Calu3 (cell line): ENCODE measurements around the gene TDRD10. TPM values are rescaled to one million over a fixed set of nuclear protein-coding genes. Genes with fewer than 3 reads are reported as not detected.
A peak's percentile ranks its signal among the peaks of the same experiment; 100 is the strongest.

Experiments used
- Bru-seq: library from RNA; stranded (reverse); fragments of 400-500 nt; gene quantifications from one replicate; lab custom pipeline; 2021; lab: Mats Ljungman, UMichigan
- BruChase-seq, 2 experiments: library from RNA; stranded (reverse); fragments of 400-500 nt; gene quantifications; one replicate each; lab custom pipeline; 2021; lab: Mats Ljungman, UMichigan
- BruUV-seq: library from RNA; stranded (reverse); fragments of 400-500 nt; replicated peaks from 2 replicates; lab custom pipeline; 2021; lab: Mats Ljungman, UMichigan
- CTCF ChIA-PET: fragments of 300-600 bp; sonication (Branson Sonifier 250); formaldehyde crosslinking; loops from one replicate; lab custom pipeline; 2022; ENCODE audit warnings: antibody characterized with exemption; lab: Charles Lee
- DNase-seq: peaks from one replicate; pipeline ENCODE4 v3.0.0; 2022
- H3K27ac Mint-ChIP-seq: one replicate; pipeline ENCODE4 v1.8.0; 2022; ENCODE audit warnings: mixed read lengths; ENCODE audit not compliant: unreplicated experiment
- H3K27me3 Mint-ChIP-seq: one replicate; pipeline ENCODE4 v1.8.0; 2022; ENCODE audit warnings: mixed read lengths; ENCODE audit not compliant: unreplicated experiment
- H3K36me3 Mint-ChIP-seq: one replicate; pipeline ENCODE4 v1.8.0; 2022; ENCODE audit warnings: mild to moderate bottlenecking, moderate library complexity, mixed read lengths; ENCODE audit not compliant: insufficient read depth, unreplicated experiment
- H3K4me1 Mint-ChIP-seq: one replicate; pipeline ENCODE4 v1.8.0; 2022; ENCODE audit warnings: mild to moderate bottlenecking, low read depth, mixed read lengths; ENCODE audit not compliant: unreplicated experiment
- H3K4me3 Mint-ChIP-seq: one replicate; pipeline ENCODE4 v1.8.0; 2022; ENCODE audit warnings: mild to moderate bottlenecking, low read depth, moderate library complexity, mixed read lengths; ENCODE audit not compliant: unreplicated experiment
- H3K9me3 Mint-ChIP-seq: one replicate; pipeline ENCODE4 v1.8.0; 2022; ENCODE audit warnings: low read depth, mixed read lengths; ENCODE audit not compliant: unreplicated experiment
- CTCF ChIP-seq: fragments of 200-600 bp; IDR thresholded peaks from one replicate; pipeline ENCODE4 v1.8.0; 2022; ENCODE audit warnings: antibody characterized with exemption; ENCODE audit not compliant: unreplicated experiment
- intact Hi-C: fragments of 100-400 bp; cut with micrococcal nuclease; formaldehyde crosslinking; loops from one replicate; pipeline ENCODE4 v1.10.0; 2022; ENCODE audit not compliant: unreplicated experiment
- long read RNA-seq: library from polyadenylated mRNA; stranded (forward); transcript quantifications from one replicate; pipeline ENCODE4 v2.0.0, GENCODE V29; 2022
- total RNA-seq: library from RNA; stranded (reverse); gene quantifications from 2 replicates; pipeline ENCODE4 v1.2.3, GENCODE V29; 2022

The TDRD10 gene
- not detected in 2 replicates for total RNA-seq
- Bru-seq, nascent RNA, result not detected
- not detected for BruChase-seq, experiment 1, labeled RNA remaining after a 6-hour chase
- percentile 2 among the genes with signal in this experiment for BruChase-seq, experiment 2, labeled RNA remaining after a 2-hour chase
- long read RNA-seq, result 0 reads

GRCh38 chr1:154502066-154502743 lies at the start of gene TDRD10, which contains the start of gene SHE:
TDRD10 (plus strand) TSS chr1:154502219; CDS start chr1:154506904, 4,685 bp downstream.
SHE (minus strand) TSS chr1:154502412; CDS start chr1:154502026, 386 bp downstream.
- H3K4me3 Mint-ChIP-seq, result peak within 1 kb of the TSS; percentile 50
- TF ChIP-seq CTCF, result no peak
- H3K9me3 Mint-ChIP-seq, result no peaks in the 10 kb centered on the region
- H3K27me3 Mint-ChIP-seq, result peaks cover 80% of the 10 kb centered on the region
- CTCF ChIA-PET, result no interaction called here
- no peaks in the 10 kb centered on the region for H3K4me1 Mint-ChIP-seq
- intact Hi-C loops, result no loop called here
- BruUV-seq, result no TSS peak
- no peaks in the 10 kb centered on the region for H3K36me3 Mint-ChIP-seq
- H3K27ac Mint-ChIP-seq, result no peak within 1 kb of the TSS
- no peak for DNase-seq

- CTCF ChIA-PET, result no interaction called here
- Mint-ChIP-seq H3K4me3 (no peak overlapping the region), H3K27me3 (no peaks in the 10 kb centered on the region), H3K36me3 (no peaks in the 10 kb centered on the region), H3K4me1 (peaks cover 15% of the 10 kb centered on the region), H3K9me3 (no peaks in the 10 kb centered on the region), H3K27ac (no peak overlapping the region)
- no peak for DNase-seq
- BruUV-seq, result no TSS peak
- intact Hi-C loops, result no loop called here
- no peak for TF ChIP-seq CTCF
Observed at GRCh38 chr1:154453161-154453560, 48.9 kb upstream of the TDRD10 start.

- no TSS peak for BruUV-seq
- Mint-ChIP-seq H3K4me1 (peaks cover 15% of the 10 kb centered on the region), H3K27me3 (no peaks in the 10 kb centered on the region), H3K27ac (no peak overlapping the region), H3K9me3 (no peaks in the 10 kb centered on the region), H3K4me3 (no peak overlapping the region), H3K36me3 (no peaks in the 10 kb centered on the region)
- intact Hi-C loops, result no loop called here
- DNase-seq, result no peak
- no peak for TF ChIP-seq CTCF
- CTCF ChIA-PET, result interaction anchor here (0.6 kb wide), 1 partner anchor 261 kb away, joined by 3 read pairs; no protein-coding TSS in a partner anchor
Observed at GRCh38 chr1:154453574-154454352, 48.3 kb upstream of the TDRD10 start.

GRCh38 chr1:154454386-154455120 lies 47.5 kb upstream of the TDRD10 start:
- Mint-ChIP-seq H3K36me3 (no peaks in the 10 kb centered on the region), H3K27ac (no peak overlapping the region), H3K4me3 (no peak overlapping the region), H3K27me3 (no peaks in the 10 kb centered on the region), H3K9me3 (no peaks in the 10 kb centered on the region), H3K4me1 (peaks cover 15% of the 10 kb centered on the region)
- intact Hi-C loops, result no loop called here
- CTCF ChIA-PET, result no interaction called here
- DNase-seq, result no peak
- BruUV-seq, result no TSS peak
- TF ChIP-seq CTCF, result no peak
